GM23338 (cell line): Measurements from ENCODE around the gene OLFML2A. TPM values are rescaled to one million over a fixed set of nuclear protein-coding genes. Genes with fewer than 3 reads are reported as not detected.

Source experiments
- ATAC-seq: fragments of 200-7000 bp; cut with Tn5 transposase; 3 replicates; pipeline ENCODE4 v1.9.1; 2020
- DNase-seq: peaks from one replicate; pipeline ENCODE4 v3.0.0-alpha.2; 2015; ENCODE audit warnings: low spot score
- H2AFZ ChIP-seq: fragments of 200-600 bp; sonication (generic); 2 replicates; pipeline ENCODE4 v1.8.0; 2016; ENCODE audit warnings: antibody characterized with exemption, mild to moderate bottlenecking, moderate library complexity
- H3F3A ChIP-seq: fragments of 200-600 bp; sonication (generic); replicated peaks from 2 replicates; pipeline ENCODE4 v1.8.0; 2017; ENCODE audit warnings: antibody characterized with exemption, mixed run types, low read depth
- H3K27ac ChIP-seq: fragments of 200-600 bp; sonication (generic); 2 replicates; pipeline ENCODE4 v1.6.1; 2016; ENCODE audit warnings: low read depth
- H3K27me3 ChIP-seq: fragments of 200-600 bp; sonication (generic); 2 replicates; pipeline ENCODE4 v1.8.0; 2016; ENCODE audit warnings: mild to moderate bottlenecking, mixed run types, moderate library complexity; ENCODE audit not compliant: insufficient read depth
- H3K36me3 ChIP-seq: fragments of 200-600 bp; sonication (generic); 2 replicates; pipeline ENCODE4 v1.8.0; 2016; ENCODE audit warnings: mild to moderate bottlenecking; ENCODE audit not compliant: insufficient read depth
- H3K4me1 ChIP-seq: fragments of 200-600 bp; sonication (generic); 2 replicates; pipeline ENCODE4 v1.8.0; 2016; ENCODE audit warnings: mild to moderate bottlenecking, moderate library complexity; ENCODE audit not compliant: insufficient read depth
- H3K4me2 ChIP-seq: fragments of 200-600 bp; sonication (generic); 2 replicates; pipeline ENCODE4 v1.7.1; 2017; ENCODE audit warnings: mixed run types
- H3K4me3 ChIP-seq: fragments of 200-600 bp; sonication (generic); 2 replicates; pipeline ENCODE4 v1.6.1; 2016; ENCODE audit warnings: mixed run types
- H3K79me2 ChIP-seq: fragments of 200-600 bp; sonication (generic); replicated peaks from 2 replicates; pipeline ENCODE4 v1.8.0; 2017; ENCODE audit warnings: mild to moderate bottlenecking; ENCODE audit not compliant: insufficient read depth
- H3K9me2 ChIP-seq: fragments of 200-600 bp; sonication (generic); 2 replicates; pipeline ENCODE4 v1.8.0; 2017; ENCODE audit not compliant: insufficient read depth
- H4K20me1 ChIP-seq: fragments of 200-600 bp; sonication (generic); replicated peaks from 2 replicates; pipeline ENCODE4 v1.8.0; 2017; ENCODE audit warnings: mild to moderate bottlenecking; ENCODE audit not compliant: insufficient read depth
- H3K27ac Mint-ChIP-seq: 2 replicates; pipeline ENCODE4 v1.8.0; 2020; ENCODE audit warnings: inconsistent platforms, mild to moderate bottlenecking, moderate library complexity, mixed read lengths
- H3K27me3 Mint-ChIP-seq: 3 replicates; pipeline ENCODE4 v1.8.0; 2022; ENCODE audit warnings: low read depth, mild to moderate bottlenecking, moderate library complexity, mixed read lengths, inconsistent platforms; ENCODE audit not compliant: insufficient read depth, poor library complexity
- H3K36me3 Mint-ChIP-seq: 3 replicates; pipeline ENCODE4 v1.8.0; 2021; ENCODE audit warnings: low read depth, mild to moderate bottlenecking, inconsistent platforms, moderate library complexity, mixed read lengths
- H3K4me1 Mint-ChIP-seq: 3 replicates; pipeline ENCODE4 v1.8.0; 2020; ENCODE audit warnings: mild to moderate bottlenecking, inconsistent platforms, mixed read lengths
- H3K4me3 Mint-ChIP-seq: 3 replicates; pipeline ENCODE4 v1.8.0; 2021; ENCODE audit warnings: moderate library complexity, mild to moderate bottlenecking, inconsistent platforms, mixed read lengths
- H3K9me3 Mint-ChIP-seq: 3 replicates; pipeline ENCODE4 v1.8.0; 2020; ENCODE audit warnings: moderate library complexity, mild to moderate bottlenecking, inconsistent platforms, mixed read lengths
- CREB1 ChIP-seq: fragments of 250-450 bp; sonication (Bioruptor Pico); IDR thresholded peaks from 2 replicates; pipeline ENCODE4 v1.5.0; 2020; ENCODE audit warnings: low read depth, mild to moderate bottlenecking, moderate library complexity
- EZH2 ChIP-seq: fragments of 200-600 bp; sonication (generic); IDR thresholded peaks from one replicate; pipeline ENCODE4 v1.8.0; 2017; ENCODE audit warnings: antibody characterized with exemption, mild to moderate bottlenecking, low read depth; ENCODE audit not compliant: unreplicated experiment
- EZH2phosphoT487 ChIP-seq: fragments of 200-600 bp; sonication (generic); IDR thresholded peaks from one replicate; pipeline ENCODE4 v1.8.1; 2018; ENCODE audit warnings: antibody characterized with exemption; ENCODE audit not compliant: unreplicated experiment
- JUNB ChIP-seq: IDR thresholded peaks from one replicate; pipeline ENCODE4 v1.6.1; 2016; ENCODE audit warnings: antibody characterized with exemption; ENCODE audit not compliant: unreplicated experiment
- NANOG ChIP-seq: IDR thresholded peaks from 2 replicates; pipeline ENCODE4 v1.6.1; 2016; ENCODE audit warnings: antibody characterized with exemption, borderline replicate concordance
- POLR2AphosphoS5 ChIP-seq: IDR thresholded peaks from 2 replicates; pipeline ENCODE4 v1.6.1; 2016; ENCODE audit warnings: antibody characterized with exemption, low read depth
- REST ChIP-seq: IDR thresholded peaks from one replicate; pipeline ENCODE4 v1.6.1; 2018; ENCODE audit warnings: antibody characterized with exemption; ENCODE audit not compliant: unreplicated experiment
- STAT1 ChIP-seq: IDR thresholded peaks from one replicate; pipeline ENCODE4 v1.6.1; 2016; ENCODE audit warnings: antibody characterized with exemption; ENCODE audit not compliant: unreplicated experiment
- ZNF114 ChIP-seq: fragments of 250-450 bp; sonication (Bioruptor Pico); IDR thresholded peaks from 2 replicates; pipeline ENCODE4 v1.5.0; 2020; ENCODE audit warnings: mild to moderate bottlenecking, moderate library complexity
- ZNF331 ChIP-seq: fragments of 250-450 bp; sonication (Bioruptor Pico); IDR thresholded peaks from 2 replicates; pipeline ENCODE4 v1.5.0; 2020; ENCODE audit warnings: low read depth, mild to moderate bottlenecking, moderate library complexity
- polyA plus RNA-seq: library from polyadenylated mRNA; unstranded; fragments of >200 nt; fragmentation: Nextera tagmentation; extraction: Ambion mirVana; gene quantifications from 2 replicates; pipeline ENCODE4 v1.2.1, GENCODE V29; 2016
- total RNA-seq: library from RNA; depleted of rRNA; stranded (reverse); fragments of >200 nt; shearing (Covaris generic); gene quantifications from 2 replicates; pipeline ENCODE4 v1.2.3, GENCODE V29; 2014
- TF ChIP-seq, protein P1 (sequence below): fragments of 250-450 bp; sonication (Bioruptor Pico); IDR thresholded peaks from 2 replicates; pipeline ENCODE4 v1.5.0; 2020; ENCODE audit warnings: mild to moderate bottlenecking, moderate library complexity
- TF ChIP-seq, protein P2 (sequence below), 2 experiments: fragments of 200-600 bp in 1 of 2; sonication (generic) in 1 of 2; conservative IDR thresholded peaks; 2 replicates each; pipeline versions ENCODE4 v1.5.1 to v1.6.1; 2016 to 2017; ENCODE audit warnings: antibody characterized with exemption in 2 of 2, low read depth in 2 of 2, mild to moderate bottlenecking in 2 of 2, moderate library complexity in 1 of 2
- TF ChIP-seq, protein P3 (sequence below): IDR thresholded peaks from 2 replicates; pipeline ENCODE4 v1.6.1; 2016; ENCODE audit warnings: antibody characterized with exemption

Gene OLFML2A
- total and polyA plus RNA-seq, 2 experiments from 2014 or later = 1.1 to 6.7 TPM

DNA sequence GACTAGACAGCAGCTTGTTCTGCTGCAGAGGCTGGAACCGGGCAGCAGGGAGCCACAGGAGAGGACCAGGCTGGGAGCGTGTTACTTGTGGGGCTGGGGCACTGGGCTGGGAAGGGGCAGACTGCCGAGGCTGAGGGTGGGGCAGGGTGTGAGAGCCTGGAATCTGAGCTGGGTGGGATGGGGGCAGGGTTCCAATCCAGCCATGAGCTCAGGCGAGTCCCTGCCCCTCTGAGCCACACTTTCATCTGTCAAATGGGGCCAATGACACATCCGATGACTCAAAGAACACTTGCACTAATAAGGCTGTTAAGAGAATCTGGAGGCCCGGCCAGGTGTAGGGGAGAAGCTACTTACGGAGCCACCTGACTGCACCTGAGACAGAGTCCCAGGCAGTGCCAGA lies 57.7 kb downstream of the OLFML2A start:
- no peak overlapping the region for H3K4me3 Mint-ChIP-seq
- Histone ChIP-seq H3K36me3 (no peaks in the 10 kb centered on the region), H3K9me2 (no peaks in the 10 kb centered on the region), H3F3A (no peaks in the 10 kb centered on the region), H3K27me3 (no peaks in the 10 kb centered on the region), H3K27ac (no peak overlapping the region), H3K79me2 (no peaks in the 10 kb centered on the region), H2AFZ (no peak overlapping the region), H4K20me1 (no peaks in the 10 kb centered on the region), H3K4me3 (no peak overlapping the region), H3K4me1 (no peaks in the 10 kb centered on the region), H3K4me2 (no peak overlapping the region)
- no peaks in the 10 kb centered on the region for H3K9me3 Mint-ChIP-seq
- TF ChIP-seq ZNF114 (CRISPR knock-in tag) (no peak), ZNF331 (CRISPR knock-in tag) (no peak), POLR2AphosphoS5 (no peak), EZH2 (no peak), CREB1 (CRISPR knock-in tag) (no peak), STAT1 (no peak), JUNB (no peak), EZH2phosphoT487 (no peak), NANOG (no peak), REST (no peak)
- TF ChIP-seq, protein P1, sequence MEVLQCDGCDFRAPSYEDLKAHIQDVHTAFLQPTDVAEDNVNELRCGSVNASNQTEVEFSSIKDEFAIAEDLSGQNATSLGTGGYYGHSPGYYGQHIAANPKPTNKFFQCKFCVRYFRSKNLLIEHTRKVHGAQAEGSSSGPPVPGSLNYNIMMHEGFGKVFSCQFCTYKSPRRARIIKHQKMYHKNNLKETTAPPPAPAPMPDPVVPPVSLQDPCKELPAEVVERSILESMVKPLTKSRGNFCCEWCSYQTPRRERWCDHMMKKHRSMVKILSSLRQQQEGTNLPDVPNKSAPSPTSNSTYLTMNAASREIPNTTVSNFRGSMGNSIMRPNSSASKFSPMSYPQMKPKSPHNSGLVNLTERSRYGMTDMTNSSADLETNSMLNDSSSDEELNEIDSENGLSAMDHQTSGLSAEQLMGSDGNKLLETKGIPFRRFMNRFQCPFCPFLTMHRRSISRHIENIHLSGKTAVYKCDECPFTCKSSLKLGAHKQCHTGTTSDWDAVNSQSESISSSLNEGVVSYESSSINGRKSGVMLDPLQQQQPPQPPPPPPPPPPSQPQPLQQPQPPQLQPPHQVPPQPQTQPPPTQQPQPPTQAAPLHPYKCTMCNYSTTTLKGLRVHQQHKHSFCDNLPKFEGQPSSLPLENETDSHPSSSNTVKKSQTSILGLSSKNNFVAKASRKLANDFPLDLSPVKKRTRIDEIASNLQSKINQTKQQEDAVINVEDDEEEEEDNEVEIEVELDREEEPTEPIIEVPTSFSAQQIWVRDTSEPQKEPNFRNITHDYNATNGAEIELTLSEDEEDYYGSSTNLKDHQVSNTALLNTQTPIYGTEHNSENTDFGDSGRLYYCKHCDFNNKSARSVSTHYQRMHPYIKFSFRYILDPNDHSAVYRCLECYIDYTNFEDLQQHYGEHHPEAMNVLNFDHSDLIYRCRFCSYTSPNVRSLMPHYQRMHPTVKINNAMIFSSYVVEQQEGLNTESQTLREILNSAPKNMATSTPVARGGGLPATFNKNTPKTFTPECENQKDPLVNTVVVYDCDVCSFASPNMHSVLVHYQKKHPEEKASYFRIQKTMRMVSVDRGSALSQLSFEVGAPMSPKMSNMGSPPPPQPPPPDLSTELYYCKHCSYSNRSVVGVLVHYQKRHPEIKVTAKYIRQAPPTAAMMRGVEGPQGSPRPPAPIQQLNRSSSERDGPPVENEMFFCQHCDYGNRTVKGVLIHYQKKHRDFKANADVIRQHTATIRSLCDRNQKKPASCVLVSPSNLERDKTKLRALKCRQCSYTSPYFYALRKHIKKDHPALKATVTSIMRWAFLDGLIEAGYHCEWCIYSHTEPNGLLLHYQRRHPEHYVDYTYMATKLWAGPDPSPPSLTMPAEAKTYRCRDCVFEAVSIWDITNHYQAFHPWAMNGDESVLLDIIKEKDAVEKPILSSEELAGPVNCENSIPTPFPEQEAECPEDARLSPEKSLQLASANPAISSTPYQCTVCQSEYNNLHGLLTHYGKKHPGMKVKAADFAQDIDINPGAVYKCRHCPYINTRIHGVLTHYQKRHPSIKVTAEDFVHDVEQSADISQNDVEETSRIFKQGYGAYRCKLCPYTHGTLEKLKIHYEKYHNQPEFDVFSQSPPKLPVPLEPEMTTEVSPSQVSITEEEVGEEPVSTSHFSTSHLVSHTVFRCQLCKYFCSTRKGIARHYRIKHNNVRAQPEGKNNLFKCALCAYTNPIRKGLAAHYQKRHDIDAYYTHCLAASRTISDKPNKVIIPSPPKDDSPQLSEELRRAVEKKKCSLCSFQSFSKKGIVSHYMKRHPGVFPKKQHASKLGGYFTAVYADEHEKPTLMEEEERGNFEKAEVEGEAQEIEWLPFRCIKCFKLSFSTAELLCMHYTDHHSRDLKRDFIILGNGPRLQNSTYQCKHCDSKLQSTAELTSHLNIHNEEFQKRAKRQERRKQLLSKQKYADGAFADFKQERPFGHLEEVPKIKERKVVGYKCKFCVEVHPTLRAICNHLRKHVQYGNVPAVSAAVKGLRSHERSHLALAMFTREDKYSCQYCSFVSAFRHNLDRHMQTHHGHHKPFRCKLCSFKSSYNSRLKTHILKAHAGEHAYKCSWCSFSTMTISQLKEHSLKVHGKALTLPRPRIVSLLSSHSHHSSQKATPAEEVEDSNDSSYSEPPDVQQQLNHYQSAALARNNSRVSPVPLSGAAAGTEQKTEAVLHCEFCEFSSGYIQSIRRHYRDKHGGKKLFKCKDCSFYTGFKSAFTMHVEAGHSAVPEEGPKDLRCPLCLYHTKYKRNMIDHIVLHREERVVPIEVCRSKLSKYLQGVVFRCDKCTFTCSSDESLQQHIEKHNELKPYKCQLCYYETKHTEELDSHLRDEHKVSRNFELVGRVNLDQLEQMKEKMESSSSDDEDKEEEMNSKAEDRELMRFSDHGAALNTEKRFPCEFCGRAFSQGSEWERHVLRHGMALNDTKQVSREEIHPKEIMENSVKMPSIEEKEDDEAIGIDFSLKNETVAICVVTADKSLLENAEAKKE (CRISPR knock-in tag) = no peak
- TF ChIP-seq, protein P2, sequence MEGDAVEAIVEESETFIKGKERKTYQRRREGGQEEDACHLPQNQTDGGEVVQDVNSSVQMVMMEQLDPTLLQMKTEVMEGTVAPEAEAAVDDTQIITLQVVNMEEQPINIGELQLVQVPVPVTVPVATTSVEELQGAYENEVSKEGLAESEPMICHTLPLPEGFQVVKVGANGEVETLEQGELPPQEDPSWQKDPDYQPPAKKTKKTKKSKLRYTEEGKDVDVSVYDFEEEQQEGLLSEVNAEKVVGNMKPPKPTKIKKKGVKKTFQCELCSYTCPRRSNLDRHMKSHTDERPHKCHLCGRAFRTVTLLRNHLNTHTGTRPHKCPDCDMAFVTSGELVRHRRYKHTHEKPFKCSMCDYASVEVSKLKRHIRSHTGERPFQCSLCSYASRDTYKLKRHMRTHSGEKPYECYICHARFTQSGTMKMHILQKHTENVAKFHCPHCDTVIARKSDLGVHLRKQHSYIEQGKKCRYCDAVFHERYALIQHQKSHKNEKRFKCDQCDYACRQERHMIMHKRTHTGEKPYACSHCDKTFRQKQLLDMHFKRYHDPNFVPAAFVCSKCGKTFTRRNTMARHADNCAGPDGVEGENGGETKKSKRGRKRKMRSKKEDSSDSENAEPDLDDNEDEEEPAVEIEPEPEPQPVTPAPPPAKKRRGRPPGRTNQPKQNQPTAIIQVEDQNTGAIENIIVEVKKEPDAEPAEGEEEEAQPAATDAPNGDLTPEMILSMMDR (conservative IDR thresholded peaks at IDR 0.05; ENCODE audit: low read depth in 2 of 2) = no peak
- TF ChIP-seq, protein P3, sequence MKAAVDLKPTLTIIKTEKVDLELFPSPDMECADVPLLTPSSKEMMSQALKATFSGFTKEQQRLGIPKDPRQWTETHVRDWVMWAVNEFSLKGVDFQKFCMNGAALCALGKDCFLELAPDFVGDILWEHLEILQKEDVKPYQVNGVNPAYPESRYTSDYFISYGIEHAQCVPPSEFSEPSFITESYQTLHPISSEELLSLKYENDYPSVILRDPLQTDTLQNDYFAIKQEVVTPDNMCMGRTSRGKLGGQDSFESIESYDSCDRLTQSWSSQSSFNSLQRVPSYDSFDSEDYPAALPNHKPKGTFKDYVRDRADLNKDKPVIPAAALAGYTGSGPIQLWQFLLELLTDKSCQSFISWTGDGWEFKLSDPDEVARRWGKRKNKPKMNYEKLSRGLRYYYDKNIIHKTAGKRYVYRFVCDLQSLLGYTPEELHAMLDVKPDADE = no peak
- peaks cover 3% of the 10 kb centered on the region for H3K27me3 Mint-ChIP-seq
- ATAC-seq (peak; percentile 38), DNase-seq (no peak)
- H3K4me1 Mint-ChIP-seq = peaks cover 6% of the 10 kb centered on the region
- no peaks in the 10 kb centered on the region for H3K36me3 Mint-ChIP-seq
- no peak overlapping the region for H3K27ac Mint-ChIP-seq
